HepG2 (cell line): ENCODE data around the gene RILP. TPM values are rescaled to one million over a fixed set of nuclear protein-coding genes. Genes with fewer than 3 reads are reported as not detected.

Source experiments
- ATRX ChIP-seq: sonication (generic); formaldehyde crosslinking; IDR thresholded peaks from 2 replicates; pipeline ENCODE4 v1.4.0; 2020; ENCODE audit warnings: missing genetic modification reagents, borderline replicate concordance
- BORCS8-MEF2B ChIP-seq: sonication (generic); formaldehyde crosslinking; IDR thresholded peaks from 2 replicates; pipeline ENCODE4 v1.8.0; 2022; ENCODE audit warnings: mild to moderate bottlenecking, missing genetic modification reagents
- BRCA1 ChIP-seq: sonication (generic); formaldehyde crosslinking; IDR thresholded peaks from 2 replicates; pipeline ENCODE4 v1.4.0; 2020; ENCODE audit warnings: missing genetic modification reagents
- DMAP1 ChIP-seq: IDR thresholded peaks from 2 replicates; pipeline ENCODE4 v1.6.1; 2016
- HOXA3 ChIP-seq: sonication (generic); formaldehyde crosslinking; IDR thresholded peaks from 2 replicates; pipeline ENCODE4 v1.5.0; 2020; ENCODE audit warnings: missing genetic modification reagents
- NR0B2 ChIP-seq: sonication (generic); formaldehyde crosslinking; IDR thresholded peaks from 2 replicates; pipeline ENCODE4 v1.4.0; 2020; ENCODE audit warnings: mild to moderate bottlenecking, missing genetic modification reagents
- NR2F2 ChIP-seq: IDR thresholded peaks from 2 replicates; pipeline ENCODE4 v1.6.1; 2012; ENCODE audit warnings: low read depth, inconsistent platforms, borderline replicate concordance
- ZNF136 ChIP-seq: sonication (generic); formaldehyde crosslinking; IDR thresholded peaks from 2 replicates; pipeline ENCODE4 v1.8.1; 2022; ENCODE audit warnings: low read depth, mild to moderate bottlenecking, moderate library complexity, missing genetic modification reagents
- ZNF543 ChIP-seq: sonication (generic); formaldehyde crosslinking; IDR thresholded peaks from 2 replicates; pipeline ENCODE4 v1.4.0; 2020; ENCODE audit warnings: mild to moderate bottlenecking, missing genetic modification reagents
- ZNF547 ChIP-seq: sonication (generic); formaldehyde crosslinking; IDR thresholded peaks from 2 replicates; pipeline ENCODE4 v1.5.1; 2020; ENCODE audit warnings: mild to moderate bottlenecking, missing genetic modification reagents
- ZNF556 ChIP-seq: sonication (generic); formaldehyde crosslinking; IDR thresholded peaks from 2 replicates; pipeline ENCODE4 v1.4.0; 2020; ENCODE audit warnings: mild to moderate bottlenecking, missing genetic modification reagents, borderline replicate concordance
- ZNF577 ChIP-seq: sonication (generic); formaldehyde crosslinking; IDR thresholded peaks from 2 replicates; pipeline ENCODE4 v1.4.0; 2020; ENCODE audit warnings: mild to moderate bottlenecking, low read depth, missing genetic modification reagents, borderline replicate concordance
- ZNF580 ChIP-seq: IDR thresholded peaks from 2 replicates; pipeline ENCODE4 v1.6.1; 2016; ENCODE audit warnings: low read depth, borderline replicate concordance
- ZNF619 ChIP-seq: sonication (generic); formaldehyde crosslinking; IDR thresholded peaks from 2 replicates; pipeline ENCODE4 v1.4.0; 2020; ENCODE audit warnings: mild to moderate bottlenecking, missing genetic modification reagents
- ZNF670 ChIP-seq: sonication (generic); formaldehyde crosslinking; IDR thresholded peaks from 2 replicates; pipeline ENCODE4 v1.8.0; 2022; ENCODE audit warnings: mild to moderate bottlenecking, missing genetic modification reagents, borderline replicate concordance
- ZNF850 ChIP-seq: sonication (generic); formaldehyde crosslinking; conservative IDR thresholded peaks from 2 replicates; pipeline ENCODE4 v1.9.0; 2021; ENCODE audit warnings: mild to moderate bottlenecking, missing genetic modification reagents
- ZSCAN22 ChIP-seq: sonication (generic); formaldehyde crosslinking; IDR thresholded peaks from 2 replicates; pipeline ENCODE4 v1.4.0; 2020; ENCODE audit warnings: mild to moderate bottlenecking, missing genetic modification reagents
- polyA plus RNA-seq, 8 experiments: library from polyadenylated mRNA; depleted of rRNA in 3 of 8; stranded (reverse) in 7 of 8; unstranded in 1 of 8; fragments of >200 nt; fragmentation: Illumina TruSeq in 4 of 8; extraction: Trizol in 4 of 8; gene quantifications; 2 replicates each; pipeline versions ENCODE4 v1.2.1 to v1.2.3, GENCODE V29; 2011 to 2016; ENCODE audit warnings: low read depth in 4 of 8, missing spikeins in 1 of 8, mixed read lengths in 1 of 8; ENCODE audit not compliant: insufficient read depth in 1 of 8
- total RNA-seq, 5 experiments: library from RNA; depleted of rRNA; stranded (reverse); fragments of >200 nt; fragmentation: Illumina TruSeq; extraction: Trizol; gene quantifications; 2 replicates each; pipeline ENCODE4 v1.2.3, GENCODE V29; 2016; ENCODE audit warnings: low read depth in 1 of 5
- TF ChIP-seq, protein P1 (sequence below): sonication (generic); formaldehyde crosslinking; IDR thresholded peaks from 2 replicates; pipeline ENCODE4 v1.4.0; 2020; ENCODE audit warnings: missing genetic modification reagents
- TF ChIP-seq, protein P2 (sequence below): IDR thresholded peaks from 2 replicates; pipeline ENCODE4 v1.6.1; 2016; ENCODE audit warnings: mild to moderate bottlenecking
- TF ChIP-seq, protein P3 (sequence below): sonication (generic); formaldehyde crosslinking; IDR thresholded peaks from 2 replicates; pipeline ENCODE4 v1.4.0; 2020; ENCODE audit warnings: mild to moderate bottlenecking, missing genetic modification reagents
- TF ChIP-seq, protein P4 (sequence below): sonication (generic); formaldehyde crosslinking; IDR thresholded peaks from 2 replicates; pipeline ENCODE4 v1.4.0; 2020; ENCODE audit warnings: missing genetic modification reagents, borderline replicate concordance

RILP gene
- total and polyA plus RNA-seq, 2 of the 13 experiments (the other 11 are each of a cell fraction or from before 2014, with no cell fraction given) = 6.6 to 8.1 TPM

GRCh38 chr17:1684378-1685189 lies 34.9 kb upstream of the RILP start, which contains the start of gene PRPF8 (continued):
- TF ChIP-seq ZNF619 (CRISPR knock-in tag) = 0 out of 2 replicates have a peak, but pooled peaks have one; percentile 42
- no peak for TF ChIP-seq NR2F2
- no peak for TF ChIP-seq ATRX (CRISPR knock-in tag)
- peak; percentile 70; the same call in 1 of the 2 replicates for TF ChIP-seq BORCS8-MEF2B (CRISPR knock-in tag)
- TF ChIP-seq ZNF577 = no peak
- TF ChIP-seq ZNF556 = no peak
- peak; percentile 99 for TF ChIP-seq HOXA3 (CRISPR knock-in tag)
- peak; percentile 95 for TF ChIP-seq DMAP1 (CRISPR knock-in tag)
- peak; percentile 35; the same call in 1 of the 2 replicates for TF ChIP-seq ZNF547 (CRISPR knock-in tag)
- TF ChIP-seq ZNF850 (CRISPR knock-in tag) = no peak
- TF ChIP-seq ZSCAN22 (CRISPR knock-in tag) = no peak
- no peak for TF ChIP-seq ZNF136 (CRISPR knock-in tag)
- TF ChIP-seq, protein P1, sequence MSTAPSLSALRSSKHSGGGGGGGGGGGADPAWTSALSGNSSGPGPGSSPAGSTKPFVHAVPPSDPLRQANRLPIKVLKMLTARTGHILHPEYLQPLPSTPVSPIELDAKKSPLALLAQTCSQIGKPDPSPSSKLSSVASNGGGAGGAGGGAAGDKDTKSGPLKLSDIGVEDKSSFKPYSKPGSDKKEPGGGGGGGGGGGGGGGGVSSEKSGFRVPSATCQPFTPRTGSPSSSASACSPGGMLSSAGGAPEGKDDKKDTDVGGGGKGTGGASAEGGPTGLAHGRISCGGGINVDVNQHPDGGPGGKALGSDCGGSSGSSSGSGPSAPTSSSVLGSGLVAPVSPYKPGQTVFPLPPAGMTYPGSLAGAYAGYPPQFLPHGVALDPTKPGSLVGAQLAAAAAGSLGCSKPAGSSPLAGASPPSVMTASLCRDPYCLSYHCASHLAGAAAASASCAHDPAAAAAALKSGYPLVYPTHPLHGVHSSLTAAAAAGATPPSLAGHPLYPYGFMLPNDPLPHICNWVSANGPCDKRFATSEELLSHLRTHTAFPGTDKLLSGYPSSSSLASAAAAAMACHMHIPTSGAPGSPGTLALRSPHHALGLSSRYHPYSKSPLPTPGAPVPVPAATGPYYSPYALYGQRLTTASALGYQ (CRISPR knock-in tag) = peak; percentile 17; the same call in 1 of the 2 replicates
- TF ChIP-seq ZNF543 (CRISPR knock-in tag) = no peak
- no peak for TF ChIP-seq BRCA1 (CRISPR knock-in tag)
- TF ChIP-seq NR0B2 (CRISPR knock-in tag) = peak; percentile 55; the same call in 1 of the 2 replicates
- TF ChIP-seq, protein P2, sequence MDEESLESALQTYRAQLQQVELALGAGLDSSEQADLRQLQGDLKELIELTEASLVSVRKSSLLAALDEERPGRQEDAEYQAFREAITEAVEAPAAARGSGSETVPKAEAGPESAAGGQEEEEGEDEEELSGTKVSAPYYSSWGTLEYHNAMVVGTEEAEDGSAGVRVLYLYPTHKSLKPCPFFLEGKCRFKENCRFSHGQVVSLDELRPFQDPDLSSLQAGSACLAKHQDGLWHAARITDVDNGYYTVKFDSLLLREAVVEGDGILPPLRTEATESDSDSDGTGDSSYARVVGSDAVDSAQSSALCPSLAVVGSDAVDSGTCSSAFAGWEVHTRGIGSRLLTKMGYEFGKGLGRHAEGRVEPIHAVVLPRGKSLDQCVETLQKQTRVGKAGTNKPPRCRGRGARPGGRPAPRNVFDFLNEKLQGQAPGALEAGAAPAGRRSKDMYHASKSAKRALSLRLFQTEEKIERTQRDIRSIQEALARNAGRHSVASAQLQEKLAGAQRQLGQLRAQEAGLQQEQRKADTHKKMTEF (CRISPR knock-in tag) = peak; percentile 83; the same call in 1 of the 2 replicates
- TF ChIP-seq, protein P3, sequence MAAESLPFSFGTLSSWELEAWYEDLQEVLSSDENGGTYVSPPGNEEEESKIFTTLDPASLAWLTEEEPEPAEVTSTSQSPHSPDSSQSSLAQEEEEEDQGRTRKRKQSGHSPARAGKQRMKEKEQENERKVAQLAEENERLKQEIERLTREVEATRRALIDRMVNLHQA (CRISPR knock-in tag) = no peak
- peak; percentile 77 for TF ChIP-seq ZNF580
- no peak; the same call in 1 of the 2 replicates for TF ChIP-seq ZNF670 (CRISPR knock-in tag)
- TF ChIP-seq, protein P4, sequence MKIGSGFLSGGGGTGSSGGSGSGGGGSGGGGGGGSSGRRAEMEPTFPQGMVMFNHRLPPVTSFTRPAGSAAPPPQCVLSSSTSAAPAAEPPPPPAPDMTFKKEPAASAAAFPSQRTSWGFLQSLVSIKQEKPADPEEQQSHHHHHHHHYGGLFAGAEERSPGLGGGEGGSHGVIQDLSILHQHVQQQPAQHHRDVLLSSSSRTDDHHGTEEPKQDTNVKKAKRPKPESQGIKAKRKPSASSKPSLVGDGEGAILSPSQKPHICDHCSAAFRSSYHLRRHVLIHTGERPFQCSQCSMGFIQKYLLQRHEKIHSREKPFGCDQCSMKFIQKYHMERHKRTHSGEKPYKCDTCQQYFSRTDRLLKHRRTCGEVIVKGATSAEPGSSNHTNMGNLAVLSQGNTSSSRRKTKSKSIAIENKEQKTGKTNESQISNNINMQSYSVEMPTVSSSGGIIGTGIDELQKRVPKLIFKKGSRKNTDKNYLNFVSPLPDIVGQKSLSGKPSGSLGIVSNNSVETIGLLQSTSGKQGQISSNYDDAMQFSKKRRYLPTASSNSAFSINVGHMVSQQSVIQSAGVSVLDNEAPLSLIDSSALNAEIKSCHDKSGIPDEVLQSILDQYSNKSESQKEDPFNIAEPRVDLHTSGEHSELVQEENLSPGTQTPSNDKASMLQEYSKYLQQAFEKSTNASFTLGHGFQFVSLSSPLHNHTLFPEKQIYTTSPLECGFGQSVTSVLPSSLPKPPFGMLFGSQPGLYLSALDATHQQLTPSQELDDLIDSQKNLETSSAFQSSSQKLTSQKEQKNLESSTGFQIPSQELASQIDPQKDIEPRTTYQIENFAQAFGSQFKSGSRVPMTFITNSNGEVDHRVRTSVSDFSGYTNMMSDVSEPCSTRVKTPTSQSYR (CRISPR knock-in tag) = no peak; the same call in 1 of the 2 replicates
